Hippocampal formation (tissue), 2 donors: ENCODE data around the gene RBM17.
"Not testable (repeated sequence)": the region's sequence is repeated elsewhere in the genome, so short reads cannot be mapped to it uniquely, and the experiment has no call there.

Experiments used
- DNase-seq, 2 donors: peaks; one replicate each; lab custom pipeline; 2025; lab: John Stamatoyannopoulos, UW

Gene RBM17

DNA sequence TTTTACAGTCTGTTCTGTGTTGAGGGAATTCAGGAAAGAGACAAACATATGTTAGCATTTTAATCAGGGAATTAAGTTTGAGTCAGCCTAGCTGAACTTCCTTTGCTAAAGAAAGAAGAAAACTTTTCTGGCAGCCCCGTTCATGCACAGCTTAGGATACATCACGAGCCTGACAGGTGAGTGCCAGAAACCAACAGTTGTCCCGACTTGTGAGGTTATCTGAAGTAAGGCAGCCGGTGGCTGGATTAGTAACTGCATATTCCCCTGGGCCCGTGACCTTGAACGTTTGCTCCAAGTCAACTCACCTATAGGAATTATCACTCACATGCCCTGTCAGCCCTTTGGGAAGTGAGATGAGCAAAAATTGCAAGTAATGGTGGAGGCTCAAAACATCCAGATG is 24.1 kb downstream of the RBM17 start:
- no peak for DNase-seq

DNA sequence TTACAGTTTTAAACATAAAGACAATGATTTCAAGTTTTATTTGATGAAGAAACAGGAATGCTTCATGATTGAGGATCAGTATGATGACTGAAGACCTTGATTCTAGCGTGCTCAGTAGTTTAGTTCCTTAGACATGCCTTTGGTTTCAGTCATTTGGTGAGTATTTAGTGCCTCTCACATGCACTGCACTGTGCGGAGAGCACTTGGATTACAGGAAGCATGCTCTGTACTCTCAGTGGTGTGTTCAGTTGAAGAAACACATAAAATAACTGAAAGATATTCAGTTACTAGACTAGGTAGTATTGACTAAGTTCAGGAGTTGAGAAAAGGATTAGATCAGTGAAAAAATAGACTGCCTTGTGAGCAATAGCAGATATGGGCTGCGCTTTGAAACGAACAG is 25.5 kb downstream of the RBM17 start:
- no peak for DNase-seq

DNA sequence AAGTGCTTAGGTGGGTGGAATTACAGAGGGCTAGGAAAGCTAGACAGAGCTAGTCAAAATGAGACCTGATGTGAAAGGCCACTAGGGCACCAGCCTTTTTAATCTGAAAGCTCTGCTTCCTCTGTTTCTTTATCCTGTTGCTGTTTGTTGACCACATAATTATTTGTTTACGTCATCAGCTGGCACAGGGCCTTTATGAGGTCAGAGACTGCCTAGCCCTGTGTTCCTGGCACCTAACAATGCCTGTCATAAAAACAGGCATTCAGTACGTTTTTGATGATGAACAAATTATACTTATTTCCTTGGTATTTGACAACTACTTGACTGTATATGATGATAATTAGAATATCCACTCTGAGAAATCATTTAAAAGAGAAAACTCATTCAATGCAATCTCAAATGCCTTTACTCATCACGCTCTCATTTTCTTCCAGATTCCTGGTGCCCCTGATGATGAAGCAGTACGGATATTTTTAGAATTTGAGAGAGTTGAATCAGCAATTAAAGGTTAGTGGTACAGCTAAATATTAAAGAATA is 26.0 kb downstream of the RBM17 start:
- DNase-seq = peak; percentile 12 to 51

DNA sequence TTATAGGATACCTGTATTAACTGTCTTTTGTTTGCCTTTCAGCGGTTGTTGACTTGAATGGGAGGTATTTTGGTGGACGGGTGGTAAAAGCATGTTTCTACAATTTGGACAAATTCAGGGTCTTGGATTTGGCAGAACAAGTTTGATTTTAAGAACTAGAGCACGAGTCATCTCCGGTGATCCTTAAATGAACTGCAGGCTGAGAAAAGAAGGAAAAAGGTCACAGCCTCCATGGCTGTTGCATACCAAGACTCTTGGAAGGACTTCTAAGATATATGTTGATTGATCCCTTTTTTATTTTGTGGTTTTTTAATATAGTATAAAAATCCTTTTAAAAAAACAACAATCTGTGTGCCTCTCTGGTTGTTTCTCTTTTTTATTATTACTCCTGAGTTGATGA is 26.6 kb downstream of the RBM17 start:
- no peak for DNase-seq

DNA sequence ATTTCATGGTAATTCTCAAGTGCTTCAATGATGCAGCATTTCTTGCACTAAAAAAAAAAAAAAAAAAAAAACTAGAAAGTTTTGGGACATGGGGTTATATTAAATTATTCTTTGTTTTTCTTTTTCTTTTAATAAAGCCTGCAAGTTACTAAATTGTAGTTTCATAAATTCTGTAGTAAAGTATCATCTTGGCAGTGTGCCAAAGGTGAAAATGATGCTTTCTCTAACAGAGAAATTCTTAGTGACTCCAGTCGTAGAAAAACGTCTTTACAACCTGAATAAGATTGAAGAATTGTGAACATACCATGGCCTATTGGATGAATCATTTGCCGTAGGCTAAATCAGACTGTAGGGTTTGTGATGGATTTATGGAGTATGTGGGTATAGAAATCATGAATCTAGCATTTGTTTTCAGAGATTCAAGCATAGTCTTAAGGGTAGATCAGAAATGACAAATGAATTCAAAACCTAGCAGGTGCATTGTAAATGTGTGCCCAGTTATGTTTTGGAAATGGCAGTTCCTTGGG is 27.1 kb downstream of the RBM17 start:
- DNase-seq = no peak

DNA sequence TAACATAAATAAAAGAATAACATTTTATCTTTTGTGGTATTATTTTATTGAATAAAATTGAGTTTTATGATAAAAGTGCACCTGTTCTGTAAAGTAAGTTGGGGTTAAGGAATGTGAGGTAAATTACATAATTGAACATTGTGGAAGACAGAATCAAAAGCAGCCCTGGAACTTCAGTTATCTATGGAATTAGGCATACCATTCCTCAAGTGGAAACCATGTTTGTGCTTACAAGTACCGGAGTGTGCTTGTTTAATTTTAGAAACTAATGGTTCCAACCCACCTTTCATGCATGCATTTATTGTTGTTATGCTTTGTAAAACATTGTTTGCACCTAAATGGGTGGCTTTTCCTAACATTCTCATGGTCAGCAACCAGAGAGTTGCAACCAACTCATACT is 28.0 kb downstream of the RBM17 start:
- DNase-seq = no peak

DNA sequence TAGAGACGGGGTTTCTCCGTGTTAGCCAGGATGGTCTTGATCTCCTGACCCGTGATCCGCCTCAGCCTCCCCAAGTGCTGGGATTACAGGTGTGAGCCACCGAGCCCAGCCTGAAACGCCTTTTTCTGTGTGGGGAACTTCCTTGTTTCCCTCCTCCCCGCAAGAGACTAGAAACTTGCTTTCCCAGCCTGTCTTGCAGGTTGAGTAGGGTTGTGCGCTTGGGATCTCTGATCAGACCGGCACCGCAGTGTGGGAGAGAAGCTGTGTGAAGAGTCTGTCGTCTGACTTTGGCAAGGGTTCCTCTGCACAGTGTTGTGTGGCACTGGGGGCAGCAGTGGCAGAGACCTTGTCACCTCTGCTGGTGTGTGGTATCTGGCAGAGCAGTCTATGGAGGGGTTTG is 28.9 kb downstream of the RBM17 start:
- no peak for DNase-seq

DNA sequence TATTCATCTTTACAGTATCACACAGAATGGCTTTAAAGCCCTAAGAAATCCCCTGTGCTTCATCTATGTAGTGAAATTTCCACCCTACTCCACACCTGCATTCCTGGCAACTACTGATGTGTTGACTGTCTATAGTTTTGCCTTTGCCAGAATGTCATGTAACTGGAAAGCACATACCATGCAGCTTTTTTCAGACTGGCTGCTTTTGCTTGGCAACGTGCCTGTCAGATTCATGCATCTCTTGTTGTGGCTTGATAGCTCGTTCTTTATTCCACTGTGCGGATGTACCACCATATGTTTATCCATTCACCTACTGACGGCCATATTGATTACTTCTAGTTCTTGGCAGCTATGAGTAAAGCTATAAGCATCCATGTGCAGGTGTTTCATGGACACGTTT is 30.6 kb downstream of the RBM17 start:
- no peak for DNase-seq

DNA sequence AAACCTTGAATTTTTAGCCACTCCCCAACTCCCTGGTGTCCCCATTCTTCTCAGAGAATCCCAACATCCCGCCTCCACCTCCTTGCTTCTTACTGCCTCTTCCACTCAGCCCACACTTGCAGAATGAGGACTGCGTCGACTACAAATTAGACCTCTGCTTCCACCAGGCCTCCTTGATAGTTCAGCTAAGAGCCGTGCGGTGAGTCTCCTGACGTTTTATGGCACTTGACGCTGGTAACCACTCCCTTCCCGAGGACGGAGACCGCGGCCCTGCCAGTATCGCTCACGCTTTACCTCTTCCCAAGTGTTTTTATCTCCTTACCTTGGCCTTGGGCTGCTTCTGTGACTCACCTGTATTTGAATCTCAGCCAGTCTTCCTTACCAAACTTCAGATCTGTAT is 31.1 kb downstream of the RBM17 start:
- no peak for DNase-seq

DNA sequence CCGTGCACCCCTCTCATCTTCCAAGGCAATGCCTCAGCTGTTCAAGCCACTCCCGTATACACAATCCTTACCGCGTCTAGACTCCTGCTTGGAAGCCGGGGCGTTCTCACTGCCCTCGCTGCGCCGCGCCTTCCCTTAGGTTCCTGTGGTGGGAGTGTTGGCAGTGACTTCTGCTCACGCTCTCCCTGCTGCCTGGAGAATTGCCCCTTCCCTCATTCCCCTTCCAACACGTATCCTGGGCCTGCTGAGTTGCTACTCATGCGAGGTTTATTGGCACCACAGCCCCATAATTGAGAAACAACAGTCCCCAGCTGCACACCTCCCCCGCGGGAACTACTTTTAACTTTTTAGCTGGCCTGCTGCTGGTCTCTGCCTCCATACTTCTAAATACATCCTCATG is 31.9 kb downstream of the RBM17 start:
- DNase-seq = no peak

DNA sequence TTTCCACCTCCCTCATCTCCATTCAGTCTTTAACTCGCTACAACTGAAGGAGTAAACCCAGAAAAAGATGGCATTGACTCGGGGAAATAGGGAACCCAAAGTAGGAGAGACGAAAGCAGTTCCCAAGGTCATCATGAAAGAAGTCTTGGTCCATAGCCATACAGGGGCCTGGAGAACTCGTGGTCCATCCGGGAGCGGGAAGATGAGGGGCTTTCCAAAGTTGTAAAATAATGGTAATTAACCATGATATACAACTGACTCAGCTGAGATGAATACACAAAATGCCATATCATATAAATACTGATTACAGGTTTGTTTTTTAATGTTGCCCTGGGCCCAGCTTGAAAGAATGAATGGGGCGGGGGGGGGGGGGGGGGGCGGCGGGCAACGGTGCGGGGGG is 32.3 kb downstream of the RBM17 start:
- no peak for DNase-seq

DNA sequence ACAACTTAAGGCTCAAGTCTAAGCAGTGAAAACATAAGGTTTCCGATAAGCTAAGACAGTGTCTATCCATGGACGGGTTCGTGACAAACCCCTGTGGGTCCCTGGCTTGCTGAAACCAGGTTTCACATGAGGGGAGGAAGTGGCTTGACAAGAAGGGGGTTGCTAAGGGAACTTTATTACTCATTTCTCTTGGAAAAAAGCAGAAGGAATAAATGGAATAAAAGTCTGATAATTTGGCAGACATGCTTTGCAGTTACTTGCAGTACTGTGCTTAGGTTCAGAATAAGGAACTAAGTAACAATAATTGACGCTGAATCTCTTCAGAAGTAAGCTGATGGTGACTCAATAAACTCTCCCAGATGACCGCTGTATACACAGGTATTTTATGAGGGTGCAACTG is 34.7 kb downstream of the RBM17 start:
- no peak for DNase-seq

DNA sequence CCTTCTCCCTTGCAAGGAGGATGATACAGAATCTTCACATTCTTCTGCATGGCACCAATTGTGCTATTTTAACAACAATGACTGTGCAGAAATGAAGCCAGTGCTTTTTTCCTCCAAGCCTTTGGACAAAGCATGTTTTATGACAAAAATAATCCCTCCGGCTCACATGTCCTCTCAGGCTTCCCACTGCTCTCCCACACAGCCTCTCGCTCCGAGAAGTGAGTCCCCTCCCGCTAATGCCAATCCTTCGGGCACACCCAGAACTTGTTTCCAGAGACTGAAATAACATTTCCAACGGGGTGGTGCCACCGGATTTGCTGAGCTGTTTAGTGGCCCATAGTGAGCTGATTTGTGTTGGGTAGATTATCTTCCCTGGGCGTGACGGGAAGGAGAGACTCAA is 35.8 kb downstream of the RBM17 start:
- peak; percentile 31 to 65 for DNase-seq

DNA sequence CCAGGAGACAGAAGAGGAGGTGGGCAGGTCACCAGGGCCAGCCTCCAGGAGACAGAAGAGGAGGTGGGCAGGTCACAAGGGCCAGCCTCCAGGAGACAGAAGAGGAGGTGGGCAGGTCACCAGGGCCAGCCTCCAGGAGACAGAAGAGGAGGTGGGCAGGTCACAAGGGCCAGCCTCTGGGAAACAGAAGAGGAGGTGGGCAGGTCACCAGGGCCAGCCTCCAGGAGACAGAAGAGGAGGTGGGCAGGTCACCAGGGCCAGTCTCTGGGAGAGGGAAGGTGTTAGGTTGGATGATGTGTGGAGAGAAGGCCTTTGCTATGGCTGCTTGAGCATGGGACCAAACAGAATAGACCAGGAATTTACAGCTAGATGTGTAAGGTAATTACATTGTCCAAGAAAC is 38.6 kb downstream of the RBM17 start:
- DNase-seq = not testable (repeated sequence)

DNA sequence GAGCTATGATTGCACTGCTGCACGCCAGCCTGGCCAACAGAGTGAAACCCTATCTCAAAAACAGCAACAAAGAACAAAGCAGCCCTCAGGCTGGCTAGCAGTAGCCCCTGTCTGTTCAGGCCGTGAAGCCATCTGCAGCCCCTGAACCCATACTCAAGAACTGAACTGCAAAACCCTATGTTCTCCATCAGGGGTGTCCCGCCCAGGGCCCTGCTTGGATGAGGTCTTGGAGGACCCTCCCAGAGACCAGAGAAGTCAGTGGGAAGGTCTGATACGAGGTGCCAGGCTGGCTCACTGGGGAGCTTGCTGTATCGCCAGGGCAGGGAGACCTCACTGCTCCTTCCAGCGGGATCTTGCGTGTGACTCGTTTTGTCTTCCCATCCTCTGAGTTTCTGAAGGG is 39.3 kb downstream of the RBM17 start:
- no peak for DNase-seq

DNA sequence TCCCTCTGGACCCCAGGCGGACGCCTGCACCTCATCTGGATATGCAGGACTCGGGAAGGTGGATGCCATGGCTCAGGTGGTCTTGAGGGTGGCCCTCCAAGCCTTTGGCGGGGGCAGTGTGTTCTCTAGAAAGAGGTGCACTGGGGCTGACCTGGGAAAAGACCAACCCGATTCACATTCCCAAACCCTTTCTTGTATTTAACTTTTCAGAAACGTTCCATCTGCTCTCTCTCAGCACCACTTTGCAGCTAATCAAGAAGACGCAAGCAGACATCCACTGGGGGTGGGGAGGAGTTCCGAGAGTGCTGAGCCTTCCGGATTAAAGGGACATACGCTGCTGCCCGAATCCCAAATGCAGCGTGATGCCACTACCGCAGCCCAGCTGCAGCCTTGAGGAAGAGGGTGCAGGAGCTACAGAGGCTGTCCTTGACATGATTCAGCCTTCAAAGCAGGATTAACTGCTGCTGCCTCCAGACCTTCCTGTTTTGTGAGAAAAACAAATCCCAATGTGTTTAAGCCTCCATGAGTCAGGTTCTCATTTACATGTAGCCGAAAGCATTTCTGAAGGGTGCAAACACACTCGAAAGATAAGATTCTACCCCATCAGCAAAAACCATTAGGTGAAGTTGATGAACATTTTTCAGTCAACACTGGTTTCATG is 39.9 kb downstream of the RBM17 start:
- no peak for DNase-seq

DNA sequence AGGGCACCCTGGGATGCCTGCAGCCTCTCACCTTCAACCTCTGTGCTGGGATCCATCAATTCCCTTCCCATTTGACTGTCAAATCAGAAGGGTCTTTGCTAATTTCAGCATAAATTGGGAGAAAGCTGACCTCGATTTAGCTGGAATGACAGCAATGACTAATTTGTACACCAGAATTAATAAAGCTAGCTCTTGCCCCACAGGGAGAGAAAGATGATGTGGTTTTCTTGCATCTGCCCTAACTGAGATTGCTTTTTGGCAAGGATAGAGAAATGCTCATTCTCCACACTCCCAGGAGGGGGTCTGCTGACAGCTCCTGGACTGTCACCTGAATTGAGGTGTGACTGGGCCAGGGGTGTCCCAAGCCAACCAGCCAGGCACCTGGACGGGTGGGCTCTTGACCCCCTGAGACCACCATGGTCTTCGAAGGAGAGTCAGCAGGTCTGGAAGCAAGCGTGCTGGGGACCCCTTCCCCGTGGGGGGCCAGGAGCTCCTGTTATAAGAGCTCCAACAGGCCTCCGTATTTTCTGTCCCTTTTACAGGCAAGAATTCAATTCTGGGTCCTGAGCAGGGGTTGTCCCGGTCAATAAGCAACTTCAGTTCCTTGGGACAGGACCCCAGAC is 42.1 kb downstream of the RBM17 start:
- no peak for DNase-seq

DNA sequence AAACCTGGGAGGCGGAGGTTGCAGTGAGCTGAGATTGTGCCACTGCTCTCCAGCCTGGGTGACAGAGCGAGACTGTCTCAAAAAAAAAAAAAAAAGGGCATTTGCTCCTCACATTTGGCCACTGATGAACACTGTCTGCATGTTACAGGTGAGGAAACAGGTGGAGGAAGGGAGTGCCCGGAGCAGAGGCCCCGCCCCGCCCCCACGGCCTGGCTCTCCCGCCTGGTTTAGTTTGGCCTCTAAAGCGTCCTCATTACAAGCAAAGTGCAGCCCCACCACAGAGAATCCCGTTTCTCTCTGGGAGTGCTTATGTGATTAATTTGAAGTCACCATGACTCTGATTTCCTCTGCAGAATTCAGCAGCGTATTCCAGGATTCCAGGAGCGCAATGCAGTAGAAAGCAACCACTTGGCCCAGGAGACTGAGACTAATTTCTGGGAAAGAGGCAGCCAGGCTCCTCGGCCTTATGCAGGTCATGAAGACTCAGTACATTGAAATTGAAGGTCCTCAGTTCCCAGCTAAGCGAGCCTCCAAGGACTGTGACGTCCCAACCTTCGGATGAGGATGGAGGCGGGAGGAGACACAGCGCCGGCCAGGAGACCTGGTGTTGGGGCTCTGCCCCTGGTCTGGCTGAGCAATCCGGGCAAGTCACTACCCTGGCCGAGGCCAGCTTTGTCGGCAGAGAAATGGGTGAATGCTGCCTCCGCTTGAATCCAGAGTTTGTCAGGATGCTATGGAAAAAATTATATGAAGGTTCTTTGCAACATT is 44.7 kb downstream of the RBM17 start:
- DNase-seq = no peak

DNA sequence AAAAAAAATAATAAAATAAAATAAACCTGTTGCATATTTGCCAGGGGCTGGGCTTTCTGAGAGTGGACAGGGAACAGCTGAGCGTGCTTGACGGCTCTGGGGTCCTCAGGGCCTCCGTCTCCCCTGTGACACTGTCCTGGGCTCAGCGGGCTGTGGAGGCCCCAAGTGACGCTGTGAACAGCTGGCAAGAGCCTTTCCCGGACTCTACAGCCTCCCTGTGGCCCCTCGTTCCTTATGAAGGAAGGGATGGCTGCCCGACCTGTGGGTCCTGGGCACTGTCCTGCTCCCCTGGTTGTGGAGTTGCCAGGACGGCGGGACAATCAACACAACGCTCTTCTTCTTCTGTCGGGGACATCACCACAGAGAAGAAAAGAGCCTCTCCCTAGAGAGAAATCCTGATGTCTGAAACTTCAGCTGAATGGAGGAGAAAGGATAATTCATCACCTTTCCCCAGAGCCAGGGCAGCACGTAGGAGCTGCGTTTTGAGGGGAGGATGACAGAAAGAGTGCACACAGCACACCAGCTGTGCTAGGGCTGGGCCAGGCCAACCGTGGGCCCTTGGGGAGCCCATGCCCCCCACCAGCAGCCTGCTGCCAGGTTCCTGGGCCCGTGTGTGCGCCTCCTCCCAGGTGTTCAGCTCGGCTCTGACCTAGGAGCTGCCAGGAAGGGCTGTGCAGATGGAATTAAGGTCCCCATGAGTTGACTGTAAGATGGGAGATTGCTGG is 45.4 kb downstream of the RBM17 start:
- no peak for DNase-seq

DNA sequence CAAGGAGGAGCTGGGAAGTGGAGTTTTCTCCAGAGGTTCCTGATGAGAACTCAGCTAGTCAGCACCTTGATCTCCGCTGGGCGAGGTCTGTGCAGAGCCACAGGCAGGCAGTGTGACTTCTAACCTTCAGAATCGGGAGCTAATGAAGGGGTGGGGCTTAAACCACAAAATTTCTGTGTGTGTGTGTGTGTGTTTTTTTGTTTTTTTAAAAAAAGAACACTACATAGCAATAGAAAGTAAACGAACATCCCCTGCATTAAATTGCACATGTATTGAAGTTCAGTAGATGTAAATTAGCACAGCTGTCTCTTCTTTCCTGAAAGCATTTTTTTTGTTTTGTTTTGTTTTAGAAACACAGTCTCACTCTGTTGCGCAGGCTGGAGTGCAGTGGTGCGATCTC is 46.2 kb downstream of the RBM17 start:
- DNase-seq = no peak

DNA sequence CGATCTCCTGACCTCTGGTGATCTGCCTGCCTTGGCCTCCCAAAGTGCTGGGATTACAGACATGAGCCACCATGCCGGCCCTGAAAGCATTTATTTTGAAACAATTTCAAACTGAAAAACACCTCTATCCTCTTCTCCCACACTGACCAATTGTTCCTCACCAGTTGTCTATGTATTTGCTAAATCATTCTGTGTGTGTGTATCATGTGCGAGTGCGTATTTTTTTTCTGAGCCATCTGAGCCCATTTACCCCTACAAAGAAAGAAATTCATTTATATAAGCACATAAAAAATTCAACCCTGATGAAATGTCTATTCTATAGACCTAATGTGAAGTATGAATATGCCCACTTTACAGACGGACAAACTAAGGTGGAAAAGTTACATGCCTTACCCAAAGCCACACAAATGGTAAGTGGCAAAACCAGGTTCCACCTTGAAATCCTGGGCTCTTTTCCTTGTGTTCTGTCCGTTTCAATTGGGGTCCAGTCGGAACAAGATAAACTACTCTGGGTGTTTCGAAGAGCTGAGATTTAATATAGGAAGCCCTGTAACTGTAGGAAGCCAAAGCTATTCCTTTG is 46.8 kb downstream of the RBM17 start:
- DNase-seq = no peak
